ENCODE data around the gene ACTL9. TPM values are rescaled to one million over a fixed set of nuclear protein-coding genes. Genes with fewer than 3 reads are reported as not detected.

ACTL9 gene
- total and polyA plus RNA-seq, 2 of the 13 experiments (the other 11 are each of a cell fraction or from before 2014, with no cell fraction given) = not detected

DNA sequence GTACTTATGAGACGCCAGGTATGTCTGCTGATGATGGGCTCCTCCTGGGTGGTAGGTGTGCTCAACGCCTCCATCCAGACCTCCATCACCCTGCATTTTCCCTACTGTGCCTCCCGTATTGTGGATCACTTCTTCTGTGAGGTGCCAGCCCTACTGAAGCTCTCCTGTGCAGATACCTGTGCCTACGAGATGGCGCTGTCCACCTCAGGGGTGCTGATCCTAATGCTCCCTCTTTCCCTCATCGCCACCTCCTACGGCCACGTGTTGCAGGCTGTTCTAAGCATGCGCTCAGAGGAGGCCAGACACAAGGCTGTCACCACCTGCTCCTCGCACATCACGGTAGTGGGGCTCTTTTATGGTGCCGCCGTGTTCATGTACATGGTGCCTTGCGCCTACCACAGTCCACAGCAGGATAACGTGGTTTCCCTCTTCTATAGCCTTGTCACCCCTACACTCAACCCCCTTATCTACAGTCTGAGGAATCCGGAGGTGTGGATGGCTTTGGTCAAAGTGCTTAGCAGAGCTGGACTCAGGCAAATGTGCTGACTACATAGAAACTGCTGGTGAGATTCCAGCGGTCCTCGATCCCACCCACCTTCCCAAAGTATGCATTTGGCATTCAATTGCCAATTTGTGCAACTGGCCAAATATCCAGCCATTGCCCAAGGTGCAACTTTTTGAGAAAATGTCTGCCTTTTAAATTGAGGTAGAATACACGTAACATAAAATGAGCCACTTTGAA is 33.0 kb upstream of the ACTL9 start (continued):
- peak; percentile 80; the same call in 1 of the 2 replicates for TF ChIP-seq EHMT2 (IDR thresholded peaks at IDR 0.05; ENCODE audit: borderline replicate concordance, low read depth, low read length)
- TF ChIP-seq, protein P1, sequence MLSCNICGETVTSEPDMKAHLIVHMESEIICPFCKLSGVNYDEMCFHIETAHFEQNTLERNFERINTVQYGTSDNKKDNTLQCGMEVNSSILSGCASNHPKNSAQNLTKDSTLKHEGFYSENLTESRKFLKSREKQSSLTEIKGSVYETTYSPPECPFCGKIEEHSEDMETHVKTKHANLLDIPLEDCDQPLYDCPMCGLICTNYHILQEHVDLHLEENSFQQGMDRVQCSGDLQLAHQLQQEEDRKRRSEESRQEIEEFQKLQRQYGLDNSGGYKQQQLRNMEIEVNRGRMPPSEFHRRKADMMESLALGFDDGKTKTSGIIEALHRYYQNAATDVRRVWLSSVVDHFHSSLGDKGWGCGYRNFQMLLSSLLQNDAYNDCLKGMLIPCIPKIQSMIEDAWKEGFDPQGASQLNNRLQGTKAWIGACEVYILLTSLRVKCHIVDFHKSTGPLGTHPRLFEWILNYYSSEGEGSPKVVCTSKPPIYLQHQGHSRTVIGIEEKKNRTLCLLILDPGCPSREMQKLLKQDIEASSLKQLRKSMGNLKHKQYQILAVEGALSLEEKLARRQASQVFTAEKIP (CRISPR knock-in tag; IDR thresholded peaks at IDR 0.05; ENCODE audit: borderline replicate concordance) = no peak
- TF ChIP-seq YEATS4 (CRISPR knock-in tag; IDR thresholded peaks at IDR 0.05; ENCODE audit: borderline replicate concordance) = no peak
- TF ChIP-seq ZFP82 (CRISPR knock-in tag; IDR thresholded peaks at IDR 0.05; ENCODE audit: borderline replicate concordance) = no peak
- TF ChIP-seq, protein P2, sequence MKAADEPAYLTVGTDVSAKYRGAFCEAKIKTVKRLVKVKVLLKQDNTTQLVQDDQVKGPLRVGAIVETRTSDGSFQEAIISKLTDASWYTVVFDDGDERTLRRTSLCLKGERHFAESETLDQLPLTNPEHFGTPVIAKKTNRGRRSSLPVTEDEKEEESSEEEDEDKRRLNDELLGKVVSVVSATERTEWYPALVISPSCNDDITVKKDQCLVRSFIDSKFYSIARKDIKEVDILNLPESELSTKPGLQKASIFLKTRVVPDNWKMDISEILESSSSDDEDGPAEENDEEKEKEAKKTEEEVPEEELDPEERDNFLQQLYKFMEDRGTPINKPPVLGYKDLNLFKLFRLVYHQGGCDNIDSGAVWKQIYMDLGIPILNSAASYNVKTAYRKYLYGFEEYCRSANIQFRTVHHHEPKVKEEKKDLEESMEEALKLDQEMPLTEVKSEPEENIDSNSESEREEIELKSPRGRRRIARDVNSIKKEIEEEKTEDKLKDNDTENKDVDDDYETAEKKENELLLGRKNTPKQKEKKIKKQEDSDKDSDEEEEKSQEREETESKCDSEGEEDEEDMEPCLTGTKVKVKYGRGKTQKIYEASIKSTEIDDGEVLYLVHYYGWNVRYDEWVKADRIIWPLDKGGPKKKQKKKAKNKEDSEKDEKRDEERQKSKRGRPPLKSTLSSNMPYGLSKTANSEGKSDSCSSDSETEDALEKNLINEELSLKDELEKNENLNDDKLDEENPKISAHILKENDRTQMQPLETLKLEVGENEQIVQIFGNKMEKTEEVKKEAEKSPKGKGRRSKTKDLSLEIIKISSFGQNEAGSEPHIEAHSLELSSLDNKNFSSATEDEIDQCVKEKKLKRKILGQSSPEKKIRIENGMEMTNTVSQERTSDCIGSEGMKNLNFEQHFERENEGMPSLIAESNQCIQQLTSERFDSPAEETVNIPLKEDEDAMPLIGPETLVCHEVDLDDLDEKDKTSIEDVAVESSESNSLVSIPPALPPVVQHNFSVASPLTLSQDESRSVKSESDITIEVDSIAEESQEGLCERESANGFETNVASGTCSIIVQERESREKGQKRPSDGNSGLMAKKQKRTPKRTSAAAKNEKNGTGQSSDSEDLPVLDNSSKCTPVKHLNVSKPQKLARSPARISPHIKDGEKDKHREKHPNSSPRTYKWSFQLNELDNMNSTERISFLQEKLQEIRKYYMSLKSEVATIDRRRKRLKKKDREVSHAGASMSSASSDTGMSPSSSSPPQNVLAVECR (CRISPR knock-in tag; IDR thresholded peaks at IDR 0.05; ENCODE audit: borderline replicate concordance) = no peak
- TF ChIP-seq ZNF20 (CRISPR knock-in tag; IDR thresholded peaks at IDR 0.05) = no peak
- no peak for TF ChIP-seq ZNF678 (CRISPR knock-in tag; IDR thresholded peaks at IDR 0.05)
- TF ChIP-seq KMT2B (CRISPR knock-in tag; IDR thresholded peaks at IDR 0.05) = no peak
- TF ChIP-seq, protein P3, sequence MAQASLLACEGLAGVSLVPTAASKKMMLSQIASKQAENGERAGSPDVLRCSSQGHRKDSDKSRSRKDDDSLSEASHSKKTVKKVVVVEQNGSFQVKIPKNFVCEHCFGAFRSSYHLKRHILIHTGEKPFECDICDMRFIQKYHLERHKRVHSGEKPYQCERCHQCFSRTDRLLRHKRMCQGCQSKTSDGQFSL (CRISPR knock-in tag; IDR thresholded peaks at IDR 0.05) = no peak
- TF ChIP-seq, protein P4, sequence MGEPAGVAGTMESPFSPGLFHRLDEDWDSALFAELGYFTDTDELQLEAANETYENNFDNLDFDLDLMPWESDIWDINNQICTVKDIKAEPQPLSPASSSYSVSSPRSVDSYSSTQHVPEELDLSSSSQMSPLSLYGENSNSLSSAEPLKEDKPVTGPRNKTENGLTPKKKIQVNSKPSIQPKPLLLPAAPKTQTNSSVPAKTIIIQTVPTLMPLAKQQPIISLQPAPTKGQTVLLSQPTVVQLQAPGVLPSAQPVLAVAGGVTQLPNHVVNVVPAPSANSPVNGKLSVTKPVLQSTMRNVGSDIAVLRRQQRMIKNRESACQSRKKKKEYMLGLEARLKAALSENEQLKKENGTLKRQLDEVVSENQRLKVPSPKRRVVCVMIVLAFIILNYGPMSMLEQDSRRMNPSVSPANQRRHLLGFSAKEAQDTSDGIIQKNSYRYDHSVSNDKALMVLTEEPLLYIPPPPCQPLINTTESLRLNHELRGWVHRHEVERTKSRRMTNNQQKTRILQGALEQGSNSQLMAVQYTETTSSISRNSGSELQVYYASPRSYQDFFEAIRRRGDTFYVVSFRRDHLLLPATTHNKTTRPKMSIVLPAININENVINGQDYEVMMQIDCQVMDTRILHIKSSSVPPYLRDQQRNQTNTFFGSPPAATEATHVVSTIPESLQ (CRISPR knock-in tag; conservative IDR thresholded peaks at IDR 0.05) = no peak
- no peak for TF ChIP-seq NR2F2 (IDR thresholded peaks at IDR 0.05; ENCODE audit: borderline replicate concordance, low read depth)
- TF ChIP-seq GABPA (IDR thresholded peaks at IDR 0.05; ENCODE audit: low read depth, low read length) = no peak
- TF ChIP-seq GABPA (CRISPR knock-in tag; IDR thresholded peaks at IDR 0.05; ENCODE audit: low read depth) = no peak
- TF ChIP-seq, protein P5, sequence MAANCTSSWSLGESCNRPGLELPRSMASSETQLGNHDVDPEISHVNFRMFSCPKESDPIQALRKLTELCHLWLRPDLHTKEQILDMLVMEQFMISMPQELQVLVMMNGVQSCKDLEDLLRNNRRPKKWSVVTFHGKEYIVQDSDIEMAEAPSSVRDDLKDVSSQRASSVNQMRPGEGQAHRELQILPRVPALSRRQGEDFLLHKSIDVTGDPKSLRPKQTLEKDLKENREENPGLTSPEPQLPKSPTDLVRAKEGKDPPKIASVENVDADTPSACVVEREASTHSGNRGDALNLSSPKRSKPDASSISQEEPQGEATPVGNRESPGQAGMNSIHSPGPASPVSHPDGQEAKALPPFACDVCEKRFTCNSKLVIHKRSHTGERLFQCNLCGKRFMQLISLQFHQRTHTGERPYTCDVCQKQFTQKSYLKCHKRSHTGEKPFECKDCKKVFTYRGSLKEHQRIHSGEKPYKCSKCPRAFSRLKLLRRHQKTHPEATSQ (CRISPR knock-in tag; IDR thresholded peaks at IDR 0.05; ENCODE audit: borderline replicate concordance) = no peak
- no peak for TF ChIP-seq ZNF746 (CRISPR knock-in tag; IDR thresholded peaks at IDR 0.05)
- no peak for TF ChIP-seq ZNF567 (CRISPR knock-in tag; IDR thresholded peaks at IDR 0.05; ENCODE audit: borderline replicate concordance)
- TF ChIP-seq HOXA7 (CRISPR knock-in tag; IDR thresholded peaks at IDR 0.05) = no peak
- peak; percentile 61 for TF ChIP-seq MAFF (IDR thresholded peaks at IDR 0.05; ENCODE audit: low read depth, low read length)
- no peak for TF ChIP-seq ZBTB20 (CRISPR knock-in tag; IDR thresholded peaks at IDR 0.05; ENCODE audit: borderline replicate concordance, low read depth)
- no peak for TF ChIP-seq ZNF207 (IDR thresholded peaks at IDR 0.05; ENCODE audit: borderline replicate concordance)

All from HepG2 (cell line).